ENCODE data around the gene TYW1B. TPM values are rescaled to one million over a fixed set of nuclear protein-coding genes. Genes with fewer than 3 reads are reported as not detected.
"Not testable (repeated sequence)": the region's sequence is repeated elsewhere in the genome, so short reads cannot be mapped to it uniquely, and the experiment has no call there.

Gene TYW1B
- total and polyA plus RNA-seq, 11 donors, result 0.44 to 5.7 (median 1.9) TPM

GRCh38 chr7:72603073-72603472 lies 224.9 kb downstream of the TYW1B start:
- no peaks in the 10 kb centered on the region for H3K36me3 ChIP-seq
- H3K9me3 ChIP-seq, result peaks cover 0 to 7% (median 0%) of the 10 kb centered on the region in 12 donors
- intact Hi-C loops (cut with DNase I), result no loop called here
- H3K4me1 ChIP-seq, result peaks cover 0 to 8% (median 0%) of the 10 kb centered on the region in 12 donors
- WGBS, 4 donors, result 94 to 96% (median 94%) methylated on average over 5 of the region's 5 CpGs
- ATAC-seq (no peak), DNase-seq (no peak)
- no peak overlapping the region for H3K27ac ChIP-seq
- TF ChIP-seq CTCF (IDR thresholded peaks at IDR 0.05), result no peak
- no peak for TF ChIP-seq POLR2A (IDR thresholded peaks at IDR 0.05)
- no peaks in the 10 kb centered on the region for H3K27me3 ChIP-seq
- no peak overlapping the region for H3K4me3 ChIP-seq

- H3K27ac ChIP-seq; H3K27me3 ChIP-seq; ATAC-seq; DNase-seq; H3K4me1 ChIP-seq; intact Hi-C loops (cut with DNase I); H3K4me3 ChIP-seq; H3K36me3 ChIP-seq; H3K9me3 ChIP-seq: not testable (repeated sequence)
- 26 to 35% (median 33%) methylated on average over 2 of the region's 2 CpGs for WGBS, 4 donors
Observed at GRCh38 chr7:72601683-72602082, 226.3 kb downstream of the TYW1B start.

- 92 to 99% (median 97%) methylated on average over 4 of the region's 4 CpGs for WGBS, 4 donors
- not testable (repeated sequence) for H3K4me3 ChIP-seq
Observed at GRCh38 chr7:72590023-72590422, 238.0 kb downstream of the TYW1B start.

GRCh38 chr7:72587267-72587666 lies 240.7 kb downstream of the TYW1B start:
- H3K27me3 ChIP-seq; H3K4me3 ChIP-seq; intact Hi-C loops (cut with DNase I); H3K27ac ChIP-seq; ATAC-seq; DNase-seq; H3K36me3 ChIP-seq: not testable (repeated sequence)
- H3K4me1 ChIP-seq, result peaks cover 0 to 11% (median 0%) of the 10 kb centered on the region in 12 donors
- WGBS, 4 donors, result 94 to 98% (median 96%) methylated on average over 3 of the region's 3 CpGs
- peaks cover 0 to 17% (median 5%) of the 10 kb centered on the region in 12 donors for H3K9me3 ChIP-seq

More at GRCh38 chr7:72590023-72590422, 238.0 kb downstream of the TYW1B start:
- intact Hi-C loops (cut with DNase I); H3K4me1 ChIP-seq; H3K27ac ChIP-seq; H3K36me3 ChIP-seq; H3K27me3 ChIP-seq; ATAC-seq; DNase-seq: not testable (repeated sequence)
- H3K9me3 ChIP-seq, result peaks cover 0 to 20% (median 5%) of the 10 kb centered on the region in 12 donors

GRCh38 chr7:72584576-72584975 lies 243.4 kb downstream of the TYW1B start:
- H3K36me3 ChIP-seq; ATAC-seq; intact Hi-C loops (cut with DNase I); DNase-seq; H3K4me3 ChIP-seq; H3K27me3 ChIP-seq; H3K27ac ChIP-seq; H3K9me3 ChIP-seq: not testable (repeated sequence)
- peaks cover 0 to 11% (median 0%) of the 10 kb centered on the region in 12 donors for H3K4me1 ChIP-seq
- WGBS, 4 donors, result 93 to 98% (median 97%) methylated on average over 8 of the region's 8 CpGs

- intact Hi-C loops (cut with DNase I); H3K27ac ChIP-seq: not testable (repeated sequence)
- WGBS, 4 donors, result 52 to 64% (median 58%) methylated on average over 3 of the region's 3 CpGs
Observed at GRCh38 chr7:72583620-72584361, 244.2 kb downstream of the TYW1B start.

GRCh38 chr7:72580142-72580770 lies 247.7 kb downstream of the TYW1B start:
- H3K4me1 ChIP-seq, result peaks cover 0 to 11% (median 0%) of the 10 kb centered on the region in 12 donors
- H3K27ac ChIP-seq; intact Hi-C loops (cut with DNase I); ATAC-seq; H3K27me3 ChIP-seq; H3K4me3 ChIP-seq; H3K36me3 ChIP-seq; DNase-seq; H3K9me3 ChIP-seq: not testable (repeated sequence)
- 82 to 91% (median 85%) methylated on average over 9 of the region's 9 CpGs for WGBS, 4 donors

More at GRCh38 chr7:72583620-72584361, 244.2 kb downstream of the TYW1B start:
- DNase-seq, H3K36me3 ChIP-seq, H3K27me3 ChIP-seq, H3K9me3 ChIP-seq, H3K4me3 ChIP-seq: not testable (repeated sequence)
- peaks cover 0 to 11% (median 0%) of the 10 kb centered on the region in 12 donors for H3K4me1 ChIP-seq
- ATAC-seq, result peak; percentile 63 to 92 (median 82)
